SW480 (cell line): ENCODE results near the gene SART3.
A peak's percentile ranks its signal among the peaks of the same experiment; 100 is the strongest.
"Not testable (repeated sequence)": the region's sequence is repeated elsewhere in the genome, so short reads cannot be mapped to it uniquely, and the experiment has no call there.

Experiments used
- DNase-seq: peaks from one replicate; pipeline ENCODE4 v3.0.0-alpha.2; 2016; ENCODE audit warnings: low spot score

Gene SART3

GRCh38 chr12:108518716-108519496, 42.1 kb downstream of the SART3 start:
- no peak for DNase-seq

- no peak for DNase-seq
Observed at GRCh38 chr12:108518101-108518715, 42.8 kb downstream of the SART3 start.

- no peak for DNase-seq
Observed at GRCh38 chr12:108517288-108518100, 43.5 kb downstream of the SART3 start.

- no peak for DNase-seq
Observed at GRCh38 chr12:108516511-108517275, 44.3 kb downstream of the SART3 start.

- no peak for DNase-seq
Observed at GRCh38 chr12:108515916-108516315, 45.1 kb downstream of the SART3 start.

GRCh38 chr12:108514973-108515814, 45.8 kb downstream of the SART3 start, which contains the start of gene FICD:
Gene FICD (plus strand): TSS chr12:108515277. CDS start chr12:108516973, 1,696 bp downstream.
- DNase-seq: peak; percentile 97

GRCh38 chr12:108514468-108514972, 46.5 kb downstream of the SART3 start:
- DNase-seq: no peak

- DNase-seq: peak; percentile 63
Observed at GRCh38 chr12:108511633-108512540, 49.1 kb downstream of the SART3 start.

- no peak for DNase-seq
Observed at GRCh38 chr12:108510836-108511235, 50.1 kb downstream of the SART3 start.

GRCh38 chr12:108509806-108510205, 51.2 kb downstream of the SART3 start:
- no peak for DNase-seq

GRCh38 chr12:108507971-108508642, 52.9 kb downstream of the SART3 start:
- peak; percentile 16 for DNase-seq

GRCh38 chr12:108505129-108505528, 55.8 kb downstream of the SART3 start:
- DNase-seq: no peak

- no peak for DNase-seq
Observed at GRCh38 chr12:108502922-108503321, 58.1 kb downstream of the SART3 start.

- peak; percentile 6 for DNase-seq
Observed at GRCh38 chr12:108498136-108498535, 62.8 kb downstream of the SART3 start.

GRCh38 chr12:108495823-108496579, 65.0 kb downstream of the SART3 start:
- no peak for DNase-seq

- peak; percentile 30 for DNase-seq
Observed at GRCh38 chr12:108495054-108495453, 65.9 kb downstream of the SART3 start.

- DNase-seq: no peak
Observed at GRCh38 chr12:108491256-108491655, 69.7 kb downstream of the SART3 start.

GRCh38 chr12:108487029-108487428, 73.9 kb downstream of the SART3 start:
- DNase-seq: not testable (repeated sequence)
